DMS 273 (cell line): ENCODE measurements around the gene DIAPH3.

ENCODE experiments used
- DNase-seq: peaks from one replicate; lab custom pipeline; 2025; ENCODE audit not compliant: unreplicated experiment; lab: John Stamatoyannopoulos, UW

The DIAPH3 gene

GRCh38 chr13:59963827-59964226 is 199.9 kb downstream of the DIAPH3 start:
- DNase-seq = no peak

- no peak for DNase-seq
Observed at GRCh38 chr13:59963383-59963782, 200.3 kb downstream of the DIAPH3 start.

- no peak for DNase-seq
Observed at GRCh38 chr13:59962343-59962742, 201.4 kb downstream of the DIAPH3 start.

- DNase-seq = no peak
Observed at GRCh38 chr13:59960683-59961082, 203.0 kb downstream of the DIAPH3 start.

GRCh38 chr13:59957438-59957837 is 206.3 kb downstream of the DIAPH3 start:
- DNase-seq = no peak

DNA sequence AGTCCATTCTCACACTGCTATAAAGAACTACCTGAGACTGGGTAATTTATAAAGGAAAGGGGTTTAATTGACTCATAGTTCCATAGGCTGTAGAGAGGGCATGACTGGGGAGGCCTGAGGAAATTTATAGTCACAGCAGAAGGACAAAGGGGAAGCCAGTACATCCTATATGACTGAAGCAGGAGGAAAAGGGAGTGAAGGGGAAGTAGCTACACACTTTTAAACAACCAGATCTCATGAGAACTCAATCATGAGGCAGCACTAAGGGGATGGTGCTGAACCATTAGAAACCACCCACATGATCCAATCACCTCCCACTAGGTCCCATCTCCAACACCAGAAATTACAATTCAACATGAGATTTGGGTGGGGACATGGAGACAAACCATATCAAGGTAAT is 209.1 kb downstream of the DIAPH3 start:
- no peak for DNase-seq

DNA sequence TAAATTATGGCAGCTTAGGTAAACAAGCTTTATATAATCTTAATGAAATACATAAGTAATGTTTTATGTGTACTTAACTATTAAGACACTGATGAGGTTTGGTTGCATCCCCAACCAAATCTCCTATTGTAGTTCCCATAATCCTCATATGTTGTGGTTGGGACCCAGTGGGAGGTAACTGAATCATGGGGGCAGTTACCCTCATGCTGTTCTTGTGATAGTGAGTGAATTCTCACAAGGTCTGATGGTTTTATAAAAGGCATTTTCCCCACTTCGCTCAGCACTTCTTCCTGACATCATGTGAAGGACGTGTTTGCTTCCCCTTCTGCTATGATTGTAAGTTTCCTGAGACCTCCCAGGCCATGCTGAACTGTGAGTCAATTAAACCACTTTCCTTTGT is 212.7 kb downstream of the DIAPH3 start:
- DNase-seq = no peak

DNA sequence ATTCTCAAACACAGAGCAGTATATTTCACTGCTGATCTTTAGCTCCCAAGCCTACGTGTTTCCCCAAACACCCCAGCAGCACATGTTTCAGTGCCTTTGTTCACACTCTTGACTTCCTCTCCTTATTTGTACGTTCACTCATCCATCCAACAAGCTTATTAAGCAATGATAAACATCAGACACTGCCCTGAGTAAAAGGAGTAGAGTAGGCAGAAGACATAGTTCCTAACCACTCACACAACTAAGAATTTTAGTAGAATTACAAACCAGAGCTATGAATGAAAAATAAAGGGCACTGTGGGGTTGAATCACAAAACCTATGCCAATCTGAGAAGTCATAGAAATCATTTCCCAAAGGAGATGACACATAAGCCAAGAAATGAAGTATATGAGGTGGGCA is 213.5 kb downstream of the DIAPH3 start:
- no peak for DNase-seq

GRCh38 chr13:59948686-59949085 is 215.0 kb downstream of the DIAPH3 start:
- no peak for DNase-seq

GRCh38 chr13:59946944-59947343 is 216.8 kb downstream of the DIAPH3 start:
- no peak for DNase-seq

- DNase-seq = no peak
Observed at GRCh38 chr13:59931621-59932020, 232.1 kb downstream of the DIAPH3 start.

GRCh38 chr13:59924256-59924655 is 239.5 kb downstream of the DIAPH3 start:
- no peak for DNase-seq

GRCh38 chr13:59915252-59915651 is 248.5 kb downstream of the DIAPH3 start:
- no peak for DNase-seq

- no peak for DNase-seq
Observed at GRCh38 chr13:59914556-59914955, 249.2 kb downstream of the DIAPH3 start.

GRCh38 chr13:59906413-59907049 is 257.2 kb downstream of the DIAPH3 start:
- peak; percentile 27 for DNase-seq

GRCh38 chr13:59901191-59901590 is 262.5 kb downstream of the DIAPH3 start:
- no peak for DNase-seq

DNA sequence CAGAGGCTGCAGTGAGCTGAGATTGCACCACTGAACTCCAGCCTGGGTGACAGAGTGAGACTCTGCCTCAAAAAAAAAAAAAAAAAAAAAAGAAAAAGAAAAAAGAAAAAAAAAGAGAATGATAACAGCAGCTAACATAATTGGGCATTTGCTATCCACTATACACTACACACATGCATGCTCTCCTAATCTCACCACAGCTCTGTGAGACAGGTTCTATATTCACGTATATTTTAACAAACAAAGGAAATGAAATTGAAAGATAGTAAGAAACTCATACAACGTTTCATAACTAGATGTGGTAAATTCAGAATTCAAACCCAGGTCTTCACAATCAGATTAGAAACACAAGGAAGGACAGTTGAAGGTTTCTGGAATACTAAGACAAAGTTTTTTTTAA is 265.7 kb downstream of the DIAPH3 start:
- no peak for DNase-seq

GRCh38 chr13:59893266-59893665 is 270.5 kb downstream of the DIAPH3 start:
- no peak for DNase-seq

- DNase-seq = no peak
Observed at GRCh38 chr13:59891053-59891452, 272.7 kb downstream of the DIAPH3 start.

GRCh38 chr13:59890054-59890453 is 273.7 kb downstream of the DIAPH3 start:
- peak; percentile 2 for DNase-seq

DNA sequence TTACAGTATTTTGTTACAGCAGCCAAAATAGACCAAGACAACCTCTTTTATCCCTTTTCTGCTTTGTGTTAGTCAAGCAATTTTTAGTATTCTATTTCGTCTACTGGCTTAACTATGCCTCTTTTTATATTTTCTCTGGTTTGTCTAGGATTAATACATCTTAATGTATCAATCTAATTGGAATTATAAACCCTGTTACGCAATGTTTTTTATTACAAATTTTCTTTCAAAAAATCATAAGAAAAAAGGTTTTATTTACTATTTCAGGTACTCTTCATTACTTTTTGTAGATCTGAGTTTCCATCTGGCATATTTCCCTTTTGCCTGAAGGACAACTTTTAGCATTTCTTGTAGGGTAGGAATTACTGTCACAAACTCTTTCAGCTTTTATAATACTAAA is 275.3 kb downstream of the DIAPH3 start:
- DNase-seq = no peak

DNA sequence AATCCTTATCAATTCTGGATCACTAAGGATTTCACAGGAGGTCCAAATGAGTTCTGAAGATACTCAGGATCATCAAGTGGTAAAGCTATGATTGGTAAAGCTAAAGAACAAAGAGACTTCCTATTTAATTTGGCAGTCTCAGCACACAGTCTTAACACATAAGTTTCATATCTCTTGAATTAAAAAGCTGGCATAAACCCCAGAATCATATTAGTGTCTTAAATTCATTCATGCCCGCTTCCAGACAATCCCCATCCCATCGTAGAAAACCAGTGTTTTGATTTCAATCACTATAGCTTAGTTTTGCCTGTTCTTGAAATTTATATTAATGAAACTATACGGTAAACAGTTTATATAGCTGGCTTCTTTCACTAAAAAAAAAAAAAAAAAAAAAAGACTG is 278.7 kb downstream of the DIAPH3 start:
- no peak for DNase-seq

GRCh38 chr13:59883885-59884284 is 279.8 kb downstream of the DIAPH3 start:
- DNase-seq = no peak
